Kidney (tissue), 14 donors: ENCODE measurements around the gene ZSCAN20. TPM values are rescaled to one million over a fixed set of nuclear protein-coding genes. Genes with fewer than 3 reads are reported as not detected.

Experiments
- DNase-seq, 5 donors: peaks; one replicate each; pipeline ENCODE4 v3.0.0-alpha.2; 2013 to 2020
- FAIRE-seq: peaks from 2 replicates; lab custom pipeline; 2012; peaks lifted over from hg19 to GRCh38; lab: Jason Lieb, UNC
- H3K27ac ChIP-seq, 2 donors: one replicate each; pipeline ENCODE4 v1.7.0; 2013; ENCODE audit warnings: low read depth in 2 of 2, low read length in 2 of 2, inconsistent platforms in 1 of 2
- H3K27me3 ChIP-seq: one replicate; pipeline ENCODE4 v1.7.1; 2013; ENCODE audit warnings: low read length, inconsistent platforms; ENCODE audit not compliant: control insufficient read depth, insufficient read depth
- H3K36me3 ChIP-seq, 3 donors: one replicate each; pipeline versions ENCODE4 v1.7.0 to v1.7.1; 2013; ENCODE audit warnings: low read length in 3 of 3, control low read depth in 1 of 3, inconsistent platforms in 1 of 3; ENCODE audit not compliant: insufficient read depth in 3 of 3, control insufficient read depth in 2 of 3
- H3K4me1 ChIP-seq, 3 donors: one replicate each; pipeline versions ENCODE4 v1.7.0 to v1.7.1; 2013; ENCODE audit warnings: low read length in 3 of 3, inconsistent platforms in 1 of 3, low read depth in 1 of 3; ENCODE audit not compliant: control insufficient read depth in 2 of 3, insufficient read depth in 2 of 3
- H3K4me3 ChIP-seq, 3 donors: one replicate each; pipeline versions ENCODE4 v1.7.0 to v1.8.1; 2013; ENCODE audit warnings: low read length in 3 of 3, control low read depth in 1 of 3, inconsistent platforms in 1 of 3
- H3K9ac ChIP-seq, 3 donors: one replicate each; pipeline versions ENCODE4 v1.7.0 to v1.7.1; 2013; ENCODE audit warnings: low read length in 3 of 3, control low read depth in 1 of 3, inconsistent platforms in 1 of 3
- H3K9me3 ChIP-seq, 3 donors: one replicate each; pipeline versions ENCODE4 v1.7.0 to v1.7.1; 2013; ENCODE audit warnings: low read length in 3 of 3, control low read depth in 1 of 3, inconsistent platforms in 1 of 3; ENCODE audit not compliant: control insufficient read depth in 2 of 3, insufficient read depth in 1 of 3
- intact Hi-C: fragments of 100-400 bp; cut with DNase I; formaldehyde crosslinking; loops from one replicate; pipeline ENCODE4 v1.11.1; 2022
- polyA plus RNA-seq: library from polyadenylated mRNA; stranded (reverse); fragments of 350-450 nt; fragmentation: Illumina TruSeq; extraction: RNeasy Lipid Tissue Mini Kit (QIAGEN cat#74804); gene quantifications from one replicate; pipeline ENCODE4 v1.2.3, GENCODE V29; 2014; ENCODE audit warnings: low read depth, low replicate concordance; ENCODE audit not compliant: insufficient read depth
- total RNA-seq: library from RNA; stranded (reverse); fragmentation: NEBNext Ultra II Directional; extraction: Animal tissue kit (Norgen Biotek cat#: 25700); gene quantifications from one replicate; pipeline ENCODE4 v1.2.1, GENCODE V29; 2021
- TF ChIP-seq, protein P1 (sequence below): IDR thresholded peaks from 3 replicates; pipeline ENCODE4 v1.5.1; 2012; ENCODE audit warnings: mild to moderate bottlenecking, moderate library complexity, borderline replicate concordance; ENCODE audit not compliant: insufficient read depth; ENCODE audit errors: extremely low read depth
- donor health status: control.
- donor health status: control.
- donor health status: control.
- donor health status: control.
- donor health status: control.
- donor health status: DM: yes; HTN: yes; CAD: no.
- donor health status: Normal renal cell carcinoma (clear cell type).

The ZSCAN20 gene
- total and polyA plus RNA-seq, 2 donors from 2014 or later: 0.99 to 6.3 TPM

DNA sequence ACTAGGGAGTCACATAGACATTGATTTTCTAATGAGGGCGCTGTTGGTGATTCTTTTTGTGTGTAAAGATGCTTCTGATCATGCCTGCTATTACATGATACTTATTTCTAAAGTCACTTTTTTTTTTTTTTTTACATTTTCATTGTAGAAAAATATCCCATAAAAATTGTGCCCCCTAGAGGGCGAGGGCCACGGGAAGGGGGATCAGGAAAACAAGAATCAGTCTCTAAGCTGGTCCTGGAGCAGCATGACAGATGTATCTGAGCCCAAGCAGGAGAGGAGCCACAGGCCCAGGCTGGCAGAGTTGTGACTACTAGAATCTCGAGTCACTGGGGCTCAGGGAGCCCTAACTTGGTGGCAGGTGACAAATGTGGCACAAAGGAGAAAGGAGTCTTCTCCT, 28.1 kb downstream of the ZSCAN20 start:
- Histone ChIP-seq H3K4me3 (no peak overlapping the region), H3K4me1 (no peaks in the 10 kb centered on the region), H3K9me3 (peaks cover 0 to 17% (median 1%) of the 10 kb centered on the region in 3 donors), H3K9ac (no peak overlapping the region), H3K27ac (no peak overlapping the region), H3K36me3 (no peaks in the 10 kb centered on the region), H3K27me3 (no peaks in the 10 kb centered on the region)
- no peak for DNase-seq
- no peak for FAIRE-seq
- intact Hi-C loops: no loop called here
- TF ChIP-seq, protein P1, sequence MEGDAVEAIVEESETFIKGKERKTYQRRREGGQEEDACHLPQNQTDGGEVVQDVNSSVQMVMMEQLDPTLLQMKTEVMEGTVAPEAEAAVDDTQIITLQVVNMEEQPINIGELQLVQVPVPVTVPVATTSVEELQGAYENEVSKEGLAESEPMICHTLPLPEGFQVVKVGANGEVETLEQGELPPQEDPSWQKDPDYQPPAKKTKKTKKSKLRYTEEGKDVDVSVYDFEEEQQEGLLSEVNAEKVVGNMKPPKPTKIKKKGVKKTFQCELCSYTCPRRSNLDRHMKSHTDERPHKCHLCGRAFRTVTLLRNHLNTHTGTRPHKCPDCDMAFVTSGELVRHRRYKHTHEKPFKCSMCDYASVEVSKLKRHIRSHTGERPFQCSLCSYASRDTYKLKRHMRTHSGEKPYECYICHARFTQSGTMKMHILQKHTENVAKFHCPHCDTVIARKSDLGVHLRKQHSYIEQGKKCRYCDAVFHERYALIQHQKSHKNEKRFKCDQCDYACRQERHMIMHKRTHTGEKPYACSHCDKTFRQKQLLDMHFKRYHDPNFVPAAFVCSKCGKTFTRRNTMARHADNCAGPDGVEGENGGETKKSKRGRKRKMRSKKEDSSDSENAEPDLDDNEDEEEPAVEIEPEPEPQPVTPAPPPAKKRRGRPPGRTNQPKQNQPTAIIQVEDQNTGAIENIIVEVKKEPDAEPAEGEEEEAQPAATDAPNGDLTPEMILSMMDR: no peak

DNA sequence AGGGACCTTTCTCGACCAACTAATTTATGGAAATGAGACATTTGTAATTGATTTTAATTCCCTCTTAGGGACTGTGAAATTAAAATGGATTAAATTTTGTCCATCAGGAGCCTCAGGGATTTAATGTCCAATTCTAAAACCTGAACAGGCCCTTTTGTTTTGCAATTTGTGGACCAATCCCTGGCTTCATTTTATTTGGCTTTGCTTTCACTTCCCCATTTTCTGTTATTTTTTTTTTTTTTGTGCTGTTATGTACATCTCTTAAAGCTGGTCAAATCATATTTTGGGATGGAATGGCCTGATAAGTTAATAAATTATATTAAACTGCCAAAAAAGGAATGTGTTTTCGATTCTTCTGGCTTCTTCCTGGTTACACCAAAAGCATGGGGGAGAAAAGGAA, 28.9 kb downstream of the ZSCAN20 start:
- no peak for DNase-seq
- Histone ChIP-seq H3K9me3 (peaks cover 0 to 12% (median 0%) of the 10 kb centered on the region in 3 donors), H3K4me3 (no peak overlapping the region), H3K4me1 (no peaks in the 10 kb centered on the region), H3K9ac (no peak overlapping the region), H3K27ac (no peak overlapping the region), H3K36me3 (no peaks in the 10 kb centered on the region), H3K27me3 (no peaks in the 10 kb centered on the region)
- FAIRE-seq: no peak
- TF ChIP-seq, protein P1: no peak
- intact Hi-C loops: no loop called here

GRCh38 chr1:33501774-33502173, 29.3 kb downstream of the ZSCAN20 start:
- Histone ChIP-seq H3K4me3 (no peak overlapping the region), H3K27ac (no peak overlapping the region), H3K9ac (no peak overlapping the region), H3K36me3 (no peaks in the 10 kb centered on the region), H3K9me3 (peaks cover 0 to 8% (median 0%) of the 10 kb centered on the region in 3 donors), H3K27me3 (no peaks in the 10 kb centered on the region), H3K4me1 (no peaks in the 10 kb centered on the region)
- FAIRE-seq (no peak), DNase-seq (no peak)
- intact Hi-C loops: no loop called here
- TF ChIP-seq, protein P1: no peak

GRCh38 chr1:33502726-33503125, 30.3 kb downstream of the ZSCAN20 start:
- Histone ChIP-seq H3K9ac (no peak overlapping the region), H3K9me3 (no peaks in the 10 kb centered on the region), H3K27ac (no peak overlapping the region), H3K4me1 (no peaks in the 10 kb centered on the region), H3K27me3 (no peaks in the 10 kb centered on the region), H3K4me3 (no peak overlapping the region), H3K36me3 (no peaks in the 10 kb centered on the region)
- DNase-seq (no peak), FAIRE-seq (no peak)
- intact Hi-C loops: no loop called here
- TF ChIP-seq, protein P1: no peak
